Calu3 (cell line): ENCODE measurements around the gene HBS1L. TPM values are rescaled to one million over a fixed set of nuclear protein-coding genes. Genes with fewer than 3 reads are reported as not detected.
"Not testable (repeated sequence)": the region's sequence is repeated elsewhere in the genome, so short reads cannot be mapped to it uniquely, and the experiment has no call there.

ENCODE experiments used
- BruUV-seq: library from RNA; stranded (reverse); fragments of 400-500 nt; replicated peaks from 2 replicates; lab custom pipeline; 2021; lab: Mats Ljungman, UMichigan
- CTCF ChIA-PET: fragments of 300-600 bp; sonication (Branson Sonifier 250); formaldehyde crosslinking; loops from one replicate; lab custom pipeline; 2022; ENCODE audit warnings: antibody characterized with exemption; lab: Charles Lee
- DNase-seq: peaks from one replicate; pipeline ENCODE4 v3.0.0; 2022
- H3K27ac Mint-ChIP-seq: one replicate; pipeline ENCODE4 v1.8.0; 2022; ENCODE audit warnings: mixed read lengths; ENCODE audit not compliant: unreplicated experiment
- H3K27me3 Mint-ChIP-seq: one replicate; pipeline ENCODE4 v1.8.0; 2022; ENCODE audit warnings: mixed read lengths; ENCODE audit not compliant: unreplicated experiment
- H3K36me3 Mint-ChIP-seq: one replicate; pipeline ENCODE4 v1.8.0; 2022; ENCODE audit warnings: mild to moderate bottlenecking, moderate library complexity, mixed read lengths; ENCODE audit not compliant: insufficient read depth, unreplicated experiment
- H3K4me1 Mint-ChIP-seq: one replicate; pipeline ENCODE4 v1.8.0; 2022; ENCODE audit warnings: mild to moderate bottlenecking, low read depth, mixed read lengths; ENCODE audit not compliant: unreplicated experiment
- H3K4me3 Mint-ChIP-seq: one replicate; pipeline ENCODE4 v1.8.0; 2022; ENCODE audit warnings: mild to moderate bottlenecking, low read depth, moderate library complexity, mixed read lengths; ENCODE audit not compliant: unreplicated experiment
- H3K9me3 Mint-ChIP-seq: one replicate; pipeline ENCODE4 v1.8.0; 2022; ENCODE audit warnings: low read depth, mixed read lengths; ENCODE audit not compliant: unreplicated experiment
- CTCF ChIP-seq: fragments of 200-600 bp; IDR thresholded peaks from one replicate; pipeline ENCODE4 v1.8.0; 2022; ENCODE audit warnings: antibody characterized with exemption; ENCODE audit not compliant: unreplicated experiment
- intact Hi-C: fragments of 100-400 bp; cut with micrococcal nuclease; formaldehyde crosslinking; loops from one replicate; pipeline ENCODE4 v1.10.0; 2022; ENCODE audit not compliant: unreplicated experiment
- total RNA-seq: library from RNA; stranded (reverse); gene quantifications from 2 replicates; pipeline ENCODE4 v1.2.3, GENCODE V29; 2022

HBS1L gene
- total RNA-seq, 1 experiment from 2014 or later, result 50.0 TPM

- TF ChIP-seq CTCF, result no peak
- BruUV-seq, result no TSS peak
- Mint-ChIP-seq H3K36me3 (no peaks in the 10 kb centered on the region), H3K4me1 (peaks cover 7% of the 10 kb centered on the region), H3K9me3 (no peaks in the 10 kb centered on the region), H3K4me3 (no peak overlapping the region), H3K27ac (no peak overlapping the region), H3K27me3 (peaks cover 15% of the 10 kb centered on the region)
- intact Hi-C loops, result no loop called here
- DNase-seq, result no peak
- CTCF ChIA-PET, result no interaction called here
Observed at GRCh38 chr6:135064586-135064985, 10.0 kb upstream of the HBS1L start.

- no peak overlapping the region for H3K27ac Mint-ChIP-seq
- H3K27me3 Mint-ChIP-seq, result peaks cover 17% of the 10 kb centered on the region
- TF ChIP-seq CTCF, result no peak
- no TSS peak for BruUV-seq
- H3K4me1 Mint-ChIP-seq, result peaks cover 7% of the 10 kb centered on the region
- H3K36me3 Mint-ChIP-seq, result no peaks in the 10 kb centered on the region
- no peak overlapping the region for H3K4me3 Mint-ChIP-seq
- H3K9me3 Mint-ChIP-seq, result no peaks in the 10 kb centered on the region
- CTCF ChIA-PET, result interaction anchor here (0.6 kb wide), 1 partner anchor 1653 kb away, joined by 6 read pairs; no protein-coding TSS in a partner anchor
- intact Hi-C loops, result no loop called here
- no peak for DNase-seq
Observed at GRCh38 chr6:135063926-135064325, 9.3 kb upstream of the HBS1L start.

GRCh38 chr6:135062735-135063134, 8.1 kb upstream of the HBS1L start:
- H3K27ac Mint-ChIP-seq, result no peak overlapping the region
- no TSS peak for BruUV-seq
- no peak overlapping the region for H3K4me3 Mint-ChIP-seq
- no peaks in the 10 kb centered on the region for H3K9me3 Mint-ChIP-seq
- no peak for TF ChIP-seq CTCF
- intact Hi-C loops, result no loop called here
- H3K4me1 Mint-ChIP-seq, result peaks cover 7% of the 10 kb centered on the region
- no peak for DNase-seq
- H3K36me3 Mint-ChIP-seq, result no peaks in the 10 kb centered on the region
- H3K27me3 Mint-ChIP-seq, result peaks cover 17% of the 10 kb centered on the region
- CTCF ChIA-PET, result interaction anchor here (0.6 to 0.9 kb wide), 2 partner anchors 11 to 58 kb away, joined by 3 read pairs; no protein-coding TSS in a partner anchor

- H3K4me3 Mint-ChIP-seq, result no peak overlapping the region
- H3K27me3 Mint-ChIP-seq, result peaks cover 17% of the 10 kb centered on the region
- no peak for DNase-seq
- H3K36me3 Mint-ChIP-seq, result peaks cover 2% of the 10 kb centered on the region
- no TSS peak for BruUV-seq
- H3K9me3 Mint-ChIP-seq, result no peaks in the 10 kb centered on the region
- H3K4me1 Mint-ChIP-seq, result no peaks in the 10 kb centered on the region
- CTCF ChIA-PET, result interaction anchor here (0.7 kb wide), 1 partner anchor 124 kb away, joined by 3 read pairs; no protein-coding TSS in a partner anchor
- TF ChIP-seq CTCF, result no peak
- no peak overlapping the region for H3K27ac Mint-ChIP-seq
- intact Hi-C loops, result no loop called here
Observed at GRCh38 chr6:135060076-135060475, 5.5 kb upstream of the HBS1L start.

- CTCF ChIA-PET, intact Hi-C loops, BruUV-seq: not testable (repeated sequence)
Observed at GRCh38 chr6:135058299-135058698, 3.7 kb upstream of the HBS1L start.

More at GRCh38 chr6:135058299-135058698, 3.7 kb upstream of the HBS1L start:
- H3K4me3 Mint-ChIP-seq, H3K27ac Mint-ChIP-seq, H3K4me1 Mint-ChIP-seq, H3K9me3 Mint-ChIP-seq, DNase-seq: not testable (repeated sequence)
- H3K36me3 Mint-ChIP-seq, result peaks cover 19% of the 10 kb centered on the region
- H3K27me3 Mint-ChIP-seq, result peaks cover 17% of the 10 kb centered on the region
